Caco-2 (cell line): ENCODE data around the gene YY2. TPM values are rescaled to one million over a fixed set of nuclear protein-coding genes. Genes with fewer than 3 reads are reported as not detected.
A peak's percentile ranks its signal among the peaks of the same experiment; 100 is the strongest.

ENCODE experiments used
- BruUV-seq: library from RNA; stranded (reverse); fragments of 400-500 nt; replicated peaks from 2 replicates; lab custom pipeline; 2021; lab: Mats Ljungman, UMichigan
- CTCF ChIA-PET: fragments of 300-600 bp; sonication (Branson Sonifier 250); formaldehyde crosslinking; loops from one replicate; lab custom pipeline; 2022; ENCODE audit warnings: antibody characterized with exemption; lab: Charles Lee
- POLR2A ChIA-PET: fragments of 300-600 bp; sonication (Branson Sonifier 250); formaldehyde crosslinking; loops from one replicate; lab custom pipeline; 2022; ENCODE audit warnings: antibody characterized with exemption; lab: Charles Lee
- DNase-seq, 2 experiments: peaks; one replicate each; pipeline versions ENCODE4 v3.0.0 to v3.0.0-alpha.2; 2020 to 2022
- H3K27me3 ChIP-seq: replicated peaks from 2 replicates; pipeline ENCODE4 v1.6.0; 2011; ENCODE audit warnings: low read length; ENCODE audit not compliant: control insufficient read depth, insufficient read depth
- H3K36me3 ChIP-seq: 2 replicates; pipeline ENCODE4 v1.5.1; 2011; ENCODE audit warnings: low read length; ENCODE audit not compliant: control insufficient read depth, insufficient read depth
- H3K4me1 ChIP-seq: fragments of 250-450 bp; sonication (Bioruptor Pico); 2 replicates; pipeline ENCODE4 v1.5.1; 2020; ENCODE audit warnings: mild to moderate bottlenecking
- H3K4me3 ChIP-seq: 2 replicates; pipeline ENCODE4 v1.5.1; 2011; ENCODE audit warnings: low read depth, mild to moderate bottlenecking, control low read depth, low read length
- H3K9me3 ChIP-seq: fragments of 250-450 bp; sonication (Bioruptor Pico); 2 replicates; pipeline ENCODE4 v1.5.1; 2020; ENCODE audit warnings: mild to moderate bottlenecking, moderate library complexity
- H3K27ac Mint-ChIP-seq: one replicate; pipeline ENCODE4 v1.8.0; 2022; ENCODE audit warnings: mixed read lengths; ENCODE audit not compliant: unreplicated experiment
- H3K27me3 Mint-ChIP-seq: one replicate; pipeline ENCODE4 v1.8.0; 2022; ENCODE audit warnings: mixed read lengths; ENCODE audit not compliant: insufficient read depth, unreplicated experiment
- H3K36me3 Mint-ChIP-seq: one replicate; pipeline ENCODE4 v1.8.0; 2022; ENCODE audit warnings: mild to moderate bottlenecking, mixed read lengths; ENCODE audit not compliant: insufficient read depth, unreplicated experiment
- H3K4me1 Mint-ChIP-seq: one replicate; pipeline ENCODE4 v1.8.0; 2022; ENCODE audit warnings: low read depth, mixed read lengths; ENCODE audit not compliant: unreplicated experiment
- H3K4me3 Mint-ChIP-seq: one replicate; pipeline ENCODE4 v1.8.0; 2022; ENCODE audit warnings: mild to moderate bottlenecking, moderate library complexity, mixed read lengths; ENCODE audit not compliant: unreplicated experiment
- H3K9me3 Mint-ChIP-seq: one replicate; pipeline ENCODE4 v1.8.0; 2022; ENCODE audit warnings: mixed read lengths; ENCODE audit not compliant: unreplicated experiment
- intact Hi-C: fragments of 100-400 bp; cut with micrococcal nuclease; formaldehyde crosslinking; loops from one replicate; pipeline ENCODE4 v1.10.0; 2022; ENCODE audit not compliant: unreplicated experiment
- total RNA-seq: library from RNA; stranded (reverse); gene quantifications from 2 replicates; pipeline ENCODE4 v1.2.3, GENCODE V29; 2022
- TF ChIP-seq, protein P1 (sequence below), 2 experiments: fragments of 200-600 bp in 1 of 2; IDR thresholded peaks; 1 replicate in 1 of 2; 2 replicates in 1 of 2; pipeline versions ENCODE4 v1.5.1 to v1.8.0; 2011 to 2022; ENCODE audit warnings: antibody characterized with exemption in 1 of 2, control low read depth in 1 of 2, inconsistent platforms in 1 of 2, low read depth in 1 of 2, low read length in 1 of 2, mild to moderate bottlenecking in 1 of 2, moderate library complexity in 1 of 2; ENCODE audit not compliant: insufficient read depth in 1 of 2, severe bottlenecking in 1 of 2, unreplicated experiment in 1 of 2

Gene YY2
- total RNA-seq, 1 experiment from 2014 or later = 3.9 TPM

DNA sequence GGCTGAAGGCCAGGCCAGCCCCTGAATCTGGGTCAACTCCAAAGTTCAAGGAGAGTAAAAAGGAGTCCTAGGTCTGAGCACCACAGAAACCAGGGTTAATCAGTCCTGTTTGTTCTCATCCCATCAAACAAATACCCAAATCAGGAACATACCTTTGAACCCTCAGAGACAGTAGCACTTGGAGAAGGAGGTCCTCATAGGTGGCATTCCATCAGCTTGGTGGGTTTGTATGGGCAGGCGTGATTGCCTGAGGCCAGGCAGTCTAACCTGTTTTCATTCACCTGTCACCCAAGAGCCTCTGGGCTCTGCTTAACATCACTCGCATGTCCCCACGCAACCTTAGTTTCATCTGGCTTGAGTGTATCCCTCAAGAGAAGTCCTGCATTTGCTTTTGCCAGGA, 33.9 kb upstream of the YY2 start:
- Mint-ChIP-seq H3K27me3 (no peaks in the 10 kb centered on the region), H3K36me3 (no peaks in the 10 kb centered on the region), H3K27ac (no peak overlapping the region), H3K4me1 (peaks cover 5% of the 10 kb centered on the region), H3K9me3 (no peaks in the 10 kb centered on the region), H3K4me3 (no peak overlapping the region)
- no peak overlapping the region for H3K4me3 ChIP-seq
- H3K4me1 ChIP-seq = no peaks in the 10 kb centered on the region
- intact Hi-C loops = no loop called here
- no peaks in the 10 kb centered on the region for H3K9me3 ChIP-seq
- H3K27me3 ChIP-seq = no peaks in the 10 kb centered on the region
- no peaks in the 10 kb centered on the region for H3K36me3 ChIP-seq
- peak; percentile 32 to 62 for DNase-seq
- BruUV-seq = no TSS peak
- CTCF ChIA-PET = no interaction called here
- POLR2A ChIA-PET = no interaction called here
- TF ChIP-seq, protein P1, sequence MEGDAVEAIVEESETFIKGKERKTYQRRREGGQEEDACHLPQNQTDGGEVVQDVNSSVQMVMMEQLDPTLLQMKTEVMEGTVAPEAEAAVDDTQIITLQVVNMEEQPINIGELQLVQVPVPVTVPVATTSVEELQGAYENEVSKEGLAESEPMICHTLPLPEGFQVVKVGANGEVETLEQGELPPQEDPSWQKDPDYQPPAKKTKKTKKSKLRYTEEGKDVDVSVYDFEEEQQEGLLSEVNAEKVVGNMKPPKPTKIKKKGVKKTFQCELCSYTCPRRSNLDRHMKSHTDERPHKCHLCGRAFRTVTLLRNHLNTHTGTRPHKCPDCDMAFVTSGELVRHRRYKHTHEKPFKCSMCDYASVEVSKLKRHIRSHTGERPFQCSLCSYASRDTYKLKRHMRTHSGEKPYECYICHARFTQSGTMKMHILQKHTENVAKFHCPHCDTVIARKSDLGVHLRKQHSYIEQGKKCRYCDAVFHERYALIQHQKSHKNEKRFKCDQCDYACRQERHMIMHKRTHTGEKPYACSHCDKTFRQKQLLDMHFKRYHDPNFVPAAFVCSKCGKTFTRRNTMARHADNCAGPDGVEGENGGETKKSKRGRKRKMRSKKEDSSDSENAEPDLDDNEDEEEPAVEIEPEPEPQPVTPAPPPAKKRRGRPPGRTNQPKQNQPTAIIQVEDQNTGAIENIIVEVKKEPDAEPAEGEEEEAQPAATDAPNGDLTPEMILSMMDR (IDR thresholded peaks at IDR 0.05; ENCODE audit: insufficient read depth in 1 of 2, low read depth in 1 of 2, low read length in 1 of 2, severe bottlenecking in 1 of 2, unreplicated experiment in 1 of 2) = no peak

DNA sequence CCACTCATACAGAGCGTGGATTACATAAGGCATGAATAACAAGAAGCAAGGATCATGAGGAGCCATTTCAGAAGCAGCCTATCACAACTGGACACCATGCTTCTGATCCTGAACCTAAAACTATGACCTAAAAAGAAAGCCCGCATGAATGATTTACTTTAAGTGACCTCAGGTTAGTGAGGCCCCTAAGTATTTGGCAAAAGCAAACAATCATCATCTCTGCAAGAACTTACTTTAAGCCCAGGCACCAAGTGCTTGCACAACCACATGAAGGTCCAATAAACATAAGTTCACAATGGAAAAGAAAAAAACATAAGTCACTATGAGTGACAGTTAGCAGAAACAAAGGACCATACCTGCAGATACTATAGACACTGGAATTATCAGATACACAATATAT, 24.3 kb upstream of the YY2 start:
- peaks cover 11% of the 10 kb centered on the region for H3K4me1 Mint-ChIP-seq
- no peak overlapping the region for H3K27ac Mint-ChIP-seq
- TF ChIP-seq, protein P1 (IDR thresholded peaks at IDR 0.05; ENCODE audit: insufficient read depth in 1 of 2, low read depth in 1 of 2, low read length in 1 of 2, severe bottlenecking in 1 of 2, unreplicated experiment in 1 of 2) = no peak
- Histone ChIP-seq H3K36me3 (no peaks in the 10 kb centered on the region), H3K27me3 (no peaks in the 10 kb centered on the region), H3K4me3 (no peak overlapping the region), H3K4me1 (peaks cover 12% of the 10 kb centered on the region), H3K9me3 (no peaks in the 10 kb centered on the region)
- H3K9me3 Mint-ChIP-seq = no peaks in the 10 kb centered on the region
- peaks cover 5% of the 10 kb centered on the region for H3K36me3 Mint-ChIP-seq
- DNase-seq = peak; percentile 50 to 65
- intact Hi-C loops = loop anchor here (2.0 to 10.0 kb wide), 2 partner anchors 97 to 157 kb away; no protein-coding TSS in a partner anchor
- ChIA-PET CTCF (no interaction called here), POLR2A (interaction anchor here (1.0 kb wide), 1 partner anchor 8 kb away, joined by 3 read pairs; the partner anchor contains the start of gene MBTPS2)
- BruUV-seq = no TSS peak
- peak overlapping the region; percentile 45 for H3K4me3 Mint-ChIP-seq
- no peaks in the 10 kb centered on the region for H3K27me3 Mint-ChIP-seq

DNA sequence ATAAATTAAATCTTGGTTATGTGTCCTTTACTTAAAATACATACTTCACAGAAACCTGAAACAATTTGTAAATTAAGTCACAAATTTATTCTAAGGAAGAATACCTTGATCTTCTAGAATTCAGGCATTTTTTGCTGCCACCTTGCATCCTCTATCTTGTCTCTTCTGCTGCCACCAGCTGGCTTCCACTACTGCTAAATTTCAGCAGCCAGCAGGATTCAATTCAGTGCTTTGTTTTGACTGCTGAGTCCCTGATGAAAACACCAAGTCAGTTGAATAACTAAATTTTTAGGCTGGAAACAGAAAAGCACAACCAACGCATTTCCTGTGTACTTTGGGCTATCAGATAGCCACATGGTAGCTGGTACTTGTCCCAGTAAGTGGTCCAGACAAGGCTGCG, 18.7 kb upstream of the YY2 start:
- no peaks in the 10 kb centered on the region for H3K36me3 ChIP-seq
- intact Hi-C loops = loop anchor here (10.0 kb wide), 1 partner anchor 162 kb away; no protein-coding TSS in a partner anchor
- Mint-ChIP-seq H3K4me1 (peaks cover 4% of the 10 kb centered on the region), H3K27ac (no peak overlapping the region), H3K27me3 (no peaks in the 10 kb centered on the region), H3K4me3 (no peak overlapping the region), H3K36me3 (no peaks in the 10 kb centered on the region), H3K9me3 (no peaks in the 10 kb centered on the region)
- peaks cover 1% of the 10 kb centered on the region; the same call in 1 of the 2 replicates for H3K4me1 ChIP-seq
- H3K9me3 ChIP-seq = no peaks in the 10 kb centered on the region
- TF ChIP-seq, protein P1 (IDR thresholded peaks at IDR 0.05; ENCODE audit: insufficient read depth in 1 of 2, low read depth in 1 of 2, low read length in 1 of 2, severe bottlenecking in 1 of 2, unreplicated experiment in 1 of 2) = no peak
- no peak for DNase-seq
- no peak overlapping the region for H3K4me3 ChIP-seq
- CTCF ChIA-PET = no interaction called here
- POLR2A ChIA-PET = no interaction called here
- BruUV-seq = no TSS peak
- no peaks in the 10 kb centered on the region for H3K27me3 ChIP-seq
